Testis (tissue), 2 donors: Measurements from ENCODE around the gene LMLN.

Experiments used
- CTCF ChIP-seq, 3 experiments: fragments of 450-650 bp in 2 of 3; fragments of 200-600 bp in 1 of 3; sonication (generic) in 1 of 3; IDR thresholded peaks; one replicate each; pipeline ENCODE4 v1.5.1; 2016 to 2019; ENCODE audit warnings: antibody characterized with exemption in 3 of 3, mild to moderate bottlenecking in 2 of 3, moderate library complexity in 1 of 3
- POLR2A ChIP-seq: fragments of 450-650 bp; IDR thresholded peaks from one replicate; pipeline ENCODE4 v1.6.1; 2017; ENCODE audit warnings: antibody characterized with exemption, mild to moderate bottlenecking, moderate library complexity

GRCh38 chr3:198028718-198029117, 68.7 kb downstream of the LMLN start:
- TF ChIP-seq CTCF (IDR thresholded peaks at IDR 0.05) (no peak), POLR2A (no peak)
